ENCODE measurements around the gene NAALADL2. TPM values are rescaled to one million over a fixed set of nuclear protein-coding genes. Genes with fewer than 3 reads are reported as not detected.

Gene NAALADL2
- total and polyA plus RNA-seq, 2 of the 13 experiments (the other 11 are each of a cell fraction or from before 2014, with no cell fraction given), result 0.08 TPM; not detected in 1

DNA sequence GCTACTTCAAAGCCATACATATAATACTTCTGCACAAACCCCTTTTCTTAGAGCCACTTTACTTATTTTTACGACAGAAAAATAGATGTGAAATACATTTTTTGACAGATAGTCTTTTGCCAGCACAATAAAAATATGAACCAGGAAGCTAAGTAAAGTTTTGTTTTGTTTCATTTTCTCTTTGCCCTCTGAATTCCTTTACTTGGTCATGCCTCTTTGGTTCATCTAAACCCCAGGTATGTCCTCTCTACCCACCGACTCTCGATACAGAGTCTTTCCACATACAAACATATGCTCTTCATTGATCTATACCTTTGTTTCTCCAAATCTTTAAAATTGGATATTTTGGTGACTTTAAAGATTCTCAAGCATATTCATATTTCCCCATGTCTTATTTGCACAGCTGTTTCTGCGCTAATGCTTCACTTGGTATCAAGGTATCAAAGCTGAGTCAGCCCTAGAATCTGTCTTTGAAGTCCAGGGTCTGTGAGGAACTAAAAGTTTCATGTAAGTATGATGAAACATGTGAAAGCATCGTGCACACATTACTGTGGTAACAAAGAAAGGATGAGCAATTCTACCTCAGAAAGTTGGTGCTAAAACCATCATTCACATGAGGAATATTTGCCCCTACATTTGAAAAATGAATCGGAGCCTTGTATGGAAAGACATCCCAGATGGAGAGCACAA lies 845.4 kb downstream of the NAALADL2 start (continued):
- no peak for TF ChIP-seq ZNF576 (CRISPR knock-in tag; IDR thresholded peaks at IDR 0.05)

DNA sequence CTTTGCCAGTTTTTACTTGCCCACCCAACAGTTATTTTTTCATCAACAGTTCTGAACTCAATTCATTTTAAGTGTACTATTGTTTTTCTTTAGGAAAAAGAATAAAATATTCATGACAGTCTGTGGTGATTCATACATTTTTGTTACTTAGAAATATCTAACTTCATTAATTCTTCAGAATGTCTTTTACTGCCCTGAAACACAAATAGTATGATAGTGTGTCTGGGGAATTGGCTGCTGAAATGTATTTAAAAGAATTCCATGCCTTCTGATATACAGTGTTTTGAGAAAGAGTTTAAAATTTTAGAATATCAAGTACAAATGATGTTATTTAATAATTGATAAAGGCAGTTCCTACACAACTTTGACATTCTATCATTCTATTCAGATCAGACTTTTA lies 854.1 kb downstream of the NAALADL2 start:
- no peak for TF ChIP-seq PAXIP1 (CRISPR knock-in tag; conservative IDR thresholded peaks at IDR 0.05)
- TF ChIP-seq, protein P1, sequence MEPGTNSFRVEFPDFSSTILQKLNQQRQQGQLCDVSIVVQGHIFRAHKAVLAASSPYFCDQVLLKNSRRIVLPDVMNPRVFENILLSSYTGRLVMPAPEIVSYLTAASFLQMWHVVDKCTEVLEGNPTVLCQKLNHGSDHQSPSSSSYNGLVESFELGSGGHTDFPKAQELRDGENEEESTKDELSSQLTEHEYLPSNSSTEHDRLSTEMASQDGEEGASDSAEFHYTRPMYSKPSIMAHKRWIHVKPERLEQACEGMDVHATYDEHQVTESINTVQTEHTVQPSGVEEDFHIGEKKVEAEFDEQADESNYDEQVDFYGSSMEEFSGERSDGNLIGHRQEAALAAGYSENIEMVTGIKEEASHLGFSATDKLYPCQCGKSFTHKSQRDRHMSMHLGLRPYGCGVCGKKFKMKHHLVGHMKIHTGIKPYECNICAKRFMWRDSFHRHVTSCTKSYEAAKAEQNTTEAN (CRISPR knock-in tag; conservative IDR thresholded peaks at IDR 0.05), result no peak
- no peak overlapping the region for H3K4me2 ChIP-seq (ENCODE audit: low read depth, low read length)
- H3K79me2 ChIP-seq (ENCODE audit: insufficient read depth, low read length), result no peaks in the 10 kb centered on the region
- no peaks in the 10 kb centered on the region for H3K27me3 ChIP-seq (ENCODE audit: control insufficient read depth in 1 of 2, insufficient read depth in 2 of 2, low read length in 2 of 2)
- ChIA-PET POLR2A (no interaction called here), CTCF (ENCODE audit: low intra/inter-chr PET ratio, low total read pairs) (no interaction called here)
- intact Hi-C loops (cut with micrococcal nuclease; ENCODE audit: unreplicated experiment) (no loop called here), in situ Hi-C loops (cut with HindIII; ENCODE audit: extremely low pct_ligation_motif_present, low pct_unique_long_range_greater_than_20kb) (no loop called here)
- no peak overlapping the region for H3K9ac ChIP-seq (ENCODE audit: insufficient read depth, low read depth, low read length)
- BruUV-seq (replicated peaks), result no TSS peak
- H3K9me3 ChIP-seq (ENCODE audit: low read length), result peaks cover 24% of the 10 kb centered on the region; the same call in 1 of the 2 replicates
- FAIRE-seq (no peak), DNase-seq (ENCODE audit: low spot score) (no peak), ATAC-seq (no peak)
- H3K27ac ChIP-seq (ENCODE audit: extremely low read length, insufficient read depth, low read length), result no peak overlapping the region
- no peaks in the 10 kb centered on the region for H3K36me3 ChIP-seq (replicated peaks in 1 of 2; ENCODE audit: control insufficient read depth in 1 of 2, insufficient read depth in 2 of 2, low read length in 2 of 2)
- no peaks in the 10 kb centered on the region for H4K20me1 ChIP-seq (ENCODE audit: insufficient read depth, low read length)
- H2AFZ ChIP-seq (ENCODE audit: low read length), result no peak overlapping the region
- no peaks in the 10 kb centered on the region for H3K4me1 ChIP-seq (ENCODE audit: insufficient read depth, low read length)
- no peak overlapping the region for H3K4me3 ChIP-seq (replicated peaks in 1 of 3; ENCODE audit: insufficient read depth in 1 of 3, low read depth in 2 of 3, low read length in 3 of 3)
